ENCODE data around the gene MGAT5B. TPM values are rescaled to one million over a fixed set of nuclear protein-coding genes. Genes with fewer than 3 reads are reported as not detected.

The MGAT5B gene
- total and polyA plus RNA-seq, 2 of the 13 experiments (the other 11 are each of a cell fraction or from before 2014, with no cell fraction given): 0.07 to 0.13 TPM

DNA sequence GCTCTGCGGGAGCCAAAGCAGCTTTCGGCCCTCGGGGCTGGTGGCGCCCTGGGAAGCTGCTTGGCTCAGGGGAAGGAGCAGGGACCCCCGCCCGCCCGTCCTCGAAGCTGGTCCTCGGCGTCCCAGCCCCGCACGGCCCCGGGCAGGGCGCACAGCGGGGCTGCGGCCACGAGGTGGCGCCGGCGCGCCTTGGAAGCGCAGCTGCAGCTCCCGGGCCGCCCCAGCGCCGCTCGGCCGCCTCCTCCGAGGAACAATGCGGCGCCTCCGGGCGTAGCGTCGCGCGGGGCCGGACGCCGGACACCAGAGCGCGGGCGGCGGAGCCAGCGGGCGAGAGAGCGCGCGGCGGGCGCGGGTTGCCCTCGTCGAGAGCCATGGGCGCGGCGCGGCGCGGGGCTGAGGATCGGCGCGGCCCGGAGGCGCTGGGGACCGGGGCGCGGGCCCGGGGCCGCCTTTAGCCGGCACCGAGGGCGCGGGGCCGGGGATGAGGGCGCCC, at the start of gene MGAT5B (continued):
- TF ChIP-seq ZNF296 (CRISPR knock-in tag; conservative IDR thresholded peaks at IDR 0.05): no peak
- TF ChIP-seq GLMP (CRISPR knock-in tag; IDR thresholded peaks at IDR 0.05; ENCODE audit: borderline replicate concordance): no peak
- TF ChIP-seq CBFB (CRISPR knock-in tag; IDR thresholded peaks at IDR 0.05): no peak
- TF ChIP-seq HNRNPUL1 (IDR thresholded peaks at IDR 0.05; ENCODE audit: low read depth, low read length): no peak
- TF ChIP-seq ZNF574 (CRISPR knock-in tag; IDR thresholded peaks at IDR 0.05): peak; percentile 60
- TF ChIP-seq ZNF552 (CRISPR knock-in tag; IDR thresholded peaks at IDR 0.05; ENCODE audit: borderline replicate concordance): no peak
- no peak for TF ChIP-seq NFKBIZ (CRISPR knock-in tag; IDR thresholded peaks at IDR 0.05)
- no peak for TF ChIP-seq ZKSCAN5 (CRISPR knock-in tag; IDR thresholded peaks at IDR 0.05)
- TF ChIP-seq, protein P1, sequence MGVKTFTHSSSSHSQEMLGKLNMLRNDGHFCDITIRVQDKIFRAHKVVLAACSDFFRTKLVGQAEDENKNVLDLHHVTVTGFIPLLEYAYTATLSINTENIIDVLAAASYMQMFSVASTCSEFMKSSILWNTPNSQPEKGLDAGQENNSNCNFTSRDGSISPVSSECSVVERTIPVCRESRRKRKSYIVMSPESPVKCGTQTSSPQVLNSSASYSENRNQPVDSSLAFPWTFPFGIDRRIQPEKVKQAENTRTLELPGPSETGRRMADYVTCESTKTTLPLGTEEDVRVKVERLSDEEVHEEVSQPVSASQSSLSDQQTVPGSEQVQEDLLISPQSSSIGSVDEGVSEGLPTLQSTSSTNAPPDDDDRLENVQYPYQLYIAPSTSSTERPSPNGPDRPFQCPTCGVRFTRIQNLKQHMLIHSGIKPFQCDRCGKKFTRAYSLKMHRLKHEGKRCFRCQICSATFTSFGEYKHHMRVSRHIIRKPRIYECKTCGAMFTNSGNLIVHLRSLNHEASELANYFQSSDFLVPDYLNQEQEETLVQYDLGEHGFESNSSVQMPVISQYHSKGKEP (CRISPR knock-in tag; IDR thresholded peaks at IDR 0.05): no peak
- TF ChIP-seq, protein P2, sequence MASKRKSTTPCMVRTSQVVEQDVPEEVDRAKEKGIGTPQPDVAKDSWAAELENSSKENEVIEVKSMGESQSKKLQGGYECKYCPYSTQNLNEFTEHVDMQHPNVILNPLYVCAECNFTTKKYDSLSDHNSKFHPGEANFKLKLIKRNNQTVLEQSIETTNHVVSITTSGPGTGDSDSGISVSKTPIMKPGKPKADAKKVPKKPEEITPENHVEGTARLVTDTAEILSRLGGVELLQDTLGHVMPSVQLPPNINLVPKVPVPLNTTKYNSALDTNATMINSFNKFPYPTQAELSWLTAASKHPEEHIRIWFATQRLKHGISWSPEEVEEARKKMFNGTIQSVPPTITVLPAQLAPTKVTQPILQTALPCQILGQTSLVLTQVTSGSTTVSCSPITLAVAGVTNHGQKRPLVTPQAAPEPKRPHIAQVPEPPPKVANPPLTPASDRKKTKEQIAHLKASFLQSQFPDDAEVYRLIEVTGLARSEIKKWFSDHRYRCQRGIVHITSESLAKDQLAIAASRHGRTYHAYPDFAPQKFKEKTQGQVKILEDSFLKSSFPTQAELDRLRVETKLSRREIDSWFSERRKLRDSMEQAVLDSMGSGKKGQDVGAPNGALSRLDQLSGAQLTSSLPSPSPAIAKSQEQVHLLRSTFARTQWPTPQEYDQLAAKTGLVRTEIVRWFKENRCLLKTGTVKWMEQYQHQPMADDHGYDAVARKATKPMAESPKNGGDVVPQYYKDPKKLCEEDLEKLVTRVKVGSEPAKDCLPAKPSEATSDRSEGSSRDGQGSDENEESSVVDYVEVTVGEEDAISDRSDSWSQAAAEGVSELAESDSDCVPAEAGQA (IDR thresholded peaks at IDR 0.05; ENCODE audit: low read depth): no peak
- TF ChIP-seq, protein P2 (CRISPR knock-in tag; IDR thresholded peaks at IDR 0.05; ENCODE audit: borderline replicate concordance): no peak
- TF ChIP-seq ZFP36 (IDR thresholded peaks at IDR 0.05; ENCODE audit: borderline replicate concordance, low read depth, low read length, partially characterized antibody): no peak
- no peak for TF ChIP-seq SKI (IDR thresholded peaks at IDR 0.05; ENCODE audit: partially characterized antibody)
- TF ChIP-seq ZNF883 (CRISPR knock-in tag; IDR thresholded peaks at IDR 0.05; ENCODE audit: not compliant biosample characterization): peak; percentile 7
- no peak for TF ChIP-seq TARDBP (CRISPR knock-in tag; IDR thresholded peaks at IDR 0.05)
- TF ChIP-seq ZBTB46 (CRISPR knock-in tag; IDR thresholded peaks at IDR 0.05; ENCODE audit: borderline replicate concordance): no peak
- no peak for TF ChIP-seq MZF1 (CRISPR knock-in tag; IDR thresholded peaks at IDR 0.05; ENCODE audit: borderline replicate concordance)

Measured in HepG2 (cell line).